ENCODE data around the gene PRKG1.

- TF ChIP-seq CTCF (IDR thresholded peaks at IDR 0.05; ENCODE audit: insufficient read depth, low read length, poor library complexity, severe bottlenecking) = no peak
- TF ChIP-seq EZH2phosphoT487 (conservative IDR thresholded peaks at IDR 0.05; ENCODE audit: low read length) = no peak
These were observed 353.5 kb downstream of the PRKG1 start for GRCh38 chr10:51427758-51428157.
